B cell (primary cell): ENCODE measurements around the gene PRSS23. TPM values are rescaled to one million over a fixed set of nuclear protein-coding genes. Genes with fewer than 3 reads are reported as not detected.

Experiments used
- ATAC-seq: fragments of 200-7000 bp; cut with Tn5 transposase; one replicate; pipeline ENCODE4 v1.10.0; 2021; ENCODE audit warnings: low read depth, mild to moderate bottlenecking, moderate number of reproducible peaks, moderate library complexity
- CTCF ChIA-PET: fragments of 350-600 bp; sonication (Branson Sonifier 250); formaldehyde crosslinking; loops from one replicate; lab custom pipeline; 2021; ENCODE audit warnings: antibody characterized with exemption, inconsistent platforms; lab: Charles Lee
- POLR2A ChIA-PET: fragments of 350-600 bp; sonication (Branson Sonifier 250); formaldehyde crosslinking; loops from one replicate; lab custom pipeline; 2021; ENCODE audit warnings: antibody characterized with exemption; lab: Charles Lee
- DNase-seq: peaks from one replicate; pipeline ENCODE4 v3.0.0; 2013
- H2AFZ ChIP-seq: 2 replicates; pipeline ENCODE4 v1.6.1; 2012; ENCODE audit warnings: mild to moderate bottlenecking, low read depth, low read length; ENCODE audit not compliant: insufficient read depth, poor library complexity, severe bottlenecking
- H3K27ac ChIP-seq, 2 donors: 1 replicate in 1 of 2; 2 replicates in 1 of 2; pipeline ENCODE4 v1.5.1; 2012 to 2013; ENCODE audit warnings: low read length in 2 of 2, mild to moderate bottlenecking in 2 of 2, moderate library complexity in 1 of 2
- H3K27me3 ChIP-seq, 4 experiments: fragments of 200-600 bp in 1 of 4; sonication (generic) in 1 of 4; replicated peaks in 1 of 4; 1 replicate in 2 of 4; 2 replicates in 2 of 4; pipeline versions ENCODE4 v1.6.1 to v1.7.0; 2013 to 2016; ENCODE audit warnings: low read length in 3 of 4, mild to moderate bottlenecking in 2 of 4, mixed read lengths in 1 of 4, moderate library complexity in 1 of 4; ENCODE audit not compliant: insufficient read depth in 4 of 4, control insufficient read depth in 3 of 4; ENCODE audit errors: control extremely low read depth in 1 of 4
- H3K36me3 ChIP-seq, 2 experiments: replicated peaks in 1 of 2; 1 replicate in 1 of 2; 2 replicates in 1 of 2; pipeline versions ENCODE4 v1.6.1 to v1.7.1; 2013; ENCODE audit warnings: low read length in 1 of 2; ENCODE audit not compliant: insufficient read depth in 2 of 2, control insufficient read depth in 1 of 2; ENCODE audit errors: control extremely low read depth in 1 of 2, extremely low read depth in 1 of 2
- H3K4me1 ChIP-seq, 2 donors: fragments of 200-600 bp in 1 of 2; sonication (generic) in 1 of 2; 1 replicate in 1 of 2; 2 replicates in 1 of 2; pipeline versions ENCODE4 v1.5.1 to v1.6.1; 2013 to 2017; ENCODE audit warnings: low read length in 2 of 2; ENCODE audit not compliant: control insufficient read depth in 2 of 2, insufficient read depth in 2 of 2
- H3K4me2 ChIP-seq: replicated peaks from 2 replicates; pipeline ENCODE3; 2012; ENCODE audit warnings: mild to moderate bottlenecking, low read depth, low read length; ENCODE audit not compliant: poor library complexity, severe bottlenecking
- H3K4me3 ChIP-seq, 5 experiments: fragments of 200-600 bp in 1 of 5; sonication (generic) in 1 of 5; 1 replicate in 3 of 5; 2 replicates in 2 of 5; pipeline versions ENCODE4 v1.5.1 to v1.7.0; 2011 to 2016; ENCODE audit warnings: low read length in 4 of 5, mild to moderate bottlenecking in 4 of 5, low read depth in 2 of 5, control low read depth in 1 of 5, moderate library complexity in 1 of 5; ENCODE audit not compliant: insufficient read depth in 1 of 5; ENCODE audit errors: control extremely low read depth in 1 of 5, extremely low read depth in 1 of 5
- H3K79me2 ChIP-seq: fragments of 200-600 bp; sonication (generic); one replicate; pipeline ENCODE4 v1.6.0; 2016; ENCODE audit warnings: low read length; ENCODE audit not compliant: control insufficient read depth, insufficient read depth
- H3K9ac ChIP-seq: fragments of 200-600 bp; sonication (generic); 2 replicates; pipeline ENCODE4 v1.6.1; 2017; ENCODE audit warnings: mild to moderate bottlenecking, low read length, moderate library complexity
- H3K9me3 ChIP-seq, 3 donors: one replicate each; pipeline versions ENCODE4 v1.6.1 to v1.7.1; 2013; ENCODE audit warnings: low read length in 2 of 3; ENCODE audit not compliant: control insufficient read depth in 2 of 3, insufficient read depth in 1 of 3; ENCODE audit errors: control extremely low read depth in 1 of 3
- H4K20me1 ChIP-seq: 2 replicates; pipeline ENCODE4 v1.6.0; 2012; ENCODE audit warnings: mild to moderate bottlenecking, low read length; ENCODE audit not compliant: insufficient read depth, control insufficient read depth, poor library complexity, severe bottlenecking
- H3K27ac Mint-ChIP-seq: one replicate; pipeline ENCODE4 v1.8.0; 2021; ENCODE audit warnings: mixed read lengths
- H3K27me3 Mint-ChIP-seq: one replicate; pipeline ENCODE4 v1.8.0; 2021; ENCODE audit warnings: mixed read lengths
- H3K4me1 Mint-ChIP-seq: one replicate; pipeline ENCODE4 v1.8.0; 2021; ENCODE audit warnings: mixed read lengths
- H3K4me3 Mint-ChIP-seq: one replicate; pipeline ENCODE4 v1.8.0; 2021; ENCODE audit warnings: mixed read lengths
- H3K9me3 Mint-ChIP-seq: one replicate; pipeline ENCODE4 v1.8.0; 2022; ENCODE audit warnings: mixed read lengths; ENCODE audit not compliant: insufficient read depth
- EZH2 ChIP-seq: IDR thresholded peaks from 2 replicates; pipeline ENCODE4 v1.6.1; 2012; ENCODE audit warnings: borderline replicate concordance, low read depth, mild to moderate bottlenecking, moderate library complexity, low read length; ENCODE audit not compliant: insufficient read depth, poor library complexity, severe bottlenecking
- WGBS: methylation state at CpG from one replicate; pipeline ENCODE4 v1.1.5; 2013; ENCODE audit warnings: missing lambda C conversion rate; ENCODE audit not compliant: insufficient coverage; 5-methylcytosine and 5-hydroxymethylcytosine counted together
- intact Hi-C: fragments of 100-400 bp; cut with micrococcal nuclease; formaldehyde crosslinking; loops from one replicate; pipeline ENCODE4 v1.10.0; 2022
- polyA plus RNA-seq: library from polyadenylated mRNA; depleted of rRNA; stranded (reverse); fragments of >200 nt; gene quantifications from 2 replicates; pipeline ENCODE4 v1.2.3, GENCODE V29; 2012
- total RNA-seq, 2 donors: library from RNA; stranded (reverse); fragments of 120-200 nt in 1 of 2; gene quantifications; 1 replicate in 1 of 2; 2 replicates in 1 of 2; pipeline versions ENCODE4 v1.2.3 to v1.2.4, GENCODE V29; 2013 to 2022
- TF ChIP-seq, protein P1 (sequence below): fragments of 200-600 bp; IDR thresholded peaks from one replicate; pipeline ENCODE4 v1.8.0; 2022; ENCODE audit warnings: antibody characterized with exemption, mild to moderate bottlenecking

The PRSS23 gene
- total and polyA plus RNA-seq, 2 donors (not counting 1 experiment from before 2014, with no cell fraction given), result 0.03 TPM; not detected in 1

DNA sequence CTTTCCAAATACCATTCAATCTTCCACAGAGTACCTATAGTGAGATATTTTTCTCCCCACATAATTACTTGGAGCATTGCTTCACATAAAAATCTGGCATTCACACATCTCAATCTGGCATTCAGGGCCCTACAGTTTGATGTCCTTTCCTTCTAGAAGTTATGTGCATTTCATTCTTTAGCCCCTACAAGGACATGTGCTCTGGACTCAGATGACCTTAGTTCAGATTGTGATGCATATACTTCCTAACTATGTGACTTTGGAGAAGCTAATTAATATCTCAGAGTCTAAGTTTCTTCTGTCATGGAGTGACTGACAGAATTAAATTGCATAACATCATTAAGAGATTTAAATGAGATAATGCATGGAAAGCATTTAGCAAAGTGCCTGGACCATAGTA is 25.9 kb upstream of the PRSS23 start:
- H3K36me3 ChIP-seq, result no peaks in the 10 kb centered on the region
- no peaks in the 10 kb centered on the region for H3K9me3 Mint-ChIP-seq

DNA sequence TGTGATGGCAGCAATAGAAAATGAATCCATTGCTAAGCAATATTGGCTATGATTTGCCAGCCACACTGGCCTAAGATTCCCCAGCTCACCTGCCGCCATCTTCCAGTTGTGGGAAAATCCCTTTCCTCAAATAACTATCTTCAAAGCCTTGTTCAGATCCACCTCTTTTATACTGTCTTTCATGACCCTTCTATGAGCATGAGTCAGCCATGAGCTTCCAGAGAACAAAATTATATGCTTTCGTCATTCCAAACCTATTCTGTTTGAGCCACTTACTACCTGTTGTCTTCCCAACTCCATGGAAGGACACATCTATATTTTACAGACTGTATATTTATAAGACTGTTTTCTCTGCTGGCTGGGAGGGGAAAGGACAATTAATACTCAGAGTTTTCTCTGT is 25.0 kb upstream of the PRSS23 start:
- Mint-ChIP-seq H3K4me1 (no peaks in the 10 kb centered on the region), H3K27me3 (peaks cover 7% of the 10 kb centered on the region), H3K9me3 (no peaks in the 10 kb centered on the region), H3K4me3 (no peak overlapping the region), H3K27ac (no peak overlapping the region)
- DNase-seq (no peak), ATAC-seq (no peak)
- no peaks in the 10 kb centered on the region for H3K36me3 ChIP-seq
- H3K27me3 ChIP-seq, result peaks cover 0 to 3% (median 0%) of the 10 kb centered on the region in 4 experiments
- ChIA-PET POLR2A (no interaction called here), CTCF (interaction anchor here (0.6 kb wide), 1 partner anchor 20 kb away, joined by 3 read pairs; no protein-coding TSS in a partner anchor)
- H3K9me3 ChIP-seq, result peaks cover 0 to 6% (median 0%) of the 10 kb centered on the region in 3 donors
- H4K20me1 ChIP-seq, result no peaks in the 10 kb centered on the region
- H3K27ac ChIP-seq, result no peak overlapping the region
- H3K79me2 ChIP-seq, result no peaks in the 10 kb centered on the region
- no peak for TF ChIP-seq EZH2
- TF ChIP-seq, protein P1, sequence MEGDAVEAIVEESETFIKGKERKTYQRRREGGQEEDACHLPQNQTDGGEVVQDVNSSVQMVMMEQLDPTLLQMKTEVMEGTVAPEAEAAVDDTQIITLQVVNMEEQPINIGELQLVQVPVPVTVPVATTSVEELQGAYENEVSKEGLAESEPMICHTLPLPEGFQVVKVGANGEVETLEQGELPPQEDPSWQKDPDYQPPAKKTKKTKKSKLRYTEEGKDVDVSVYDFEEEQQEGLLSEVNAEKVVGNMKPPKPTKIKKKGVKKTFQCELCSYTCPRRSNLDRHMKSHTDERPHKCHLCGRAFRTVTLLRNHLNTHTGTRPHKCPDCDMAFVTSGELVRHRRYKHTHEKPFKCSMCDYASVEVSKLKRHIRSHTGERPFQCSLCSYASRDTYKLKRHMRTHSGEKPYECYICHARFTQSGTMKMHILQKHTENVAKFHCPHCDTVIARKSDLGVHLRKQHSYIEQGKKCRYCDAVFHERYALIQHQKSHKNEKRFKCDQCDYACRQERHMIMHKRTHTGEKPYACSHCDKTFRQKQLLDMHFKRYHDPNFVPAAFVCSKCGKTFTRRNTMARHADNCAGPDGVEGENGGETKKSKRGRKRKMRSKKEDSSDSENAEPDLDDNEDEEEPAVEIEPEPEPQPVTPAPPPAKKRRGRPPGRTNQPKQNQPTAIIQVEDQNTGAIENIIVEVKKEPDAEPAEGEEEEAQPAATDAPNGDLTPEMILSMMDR, result no peak
- H3K9ac ChIP-seq, result no peak overlapping the region
- WGBS, result 92% methylated on average over 1 of the region's 2 CpGs
- no peak overlapping the region for H2AFZ ChIP-seq
- H3K4me1 ChIP-seq, result no peaks in the 10 kb centered on the region
- H3K4me2 ChIP-seq, result no peak overlapping the region
- no peak overlapping the region for H3K4me3 ChIP-seq
- intact Hi-C loops, result no loop called here

More for the DNA sequence above, 25.9 kb upstream of the PRSS23 start:
- H2AFZ ChIP-seq, result no peak overlapping the region
- ChIA-PET CTCF (no interaction called here), POLR2A (no interaction called here)
- H3K4me3 ChIP-seq, result no peak overlapping the region
- H3K27ac ChIP-seq, result no peak overlapping the region
- Mint-ChIP-seq H3K27me3 (peaks cover 7% of the 10 kb centered on the region), H3K4me3 (no peak overlapping the region), H3K27ac (no peak overlapping the region), H3K4me1 (no peaks in the 10 kb centered on the region)
- no peak for DNase-seq
- ATAC-seq, result no peak
- TF ChIP-seq, protein P1, result no peak
- no peak for TF ChIP-seq EZH2
- H3K9ac ChIP-seq, result no peak overlapping the region
- H3K27me3 ChIP-seq, result peaks cover 0 to 3% (median 0%) of the 10 kb centered on the region in 4 experiments
- no peaks in the 10 kb centered on the region for H3K4me1 ChIP-seq
- no peaks in the 10 kb centered on the region for H4K20me1 ChIP-seq
- H3K9me3 ChIP-seq, result peaks cover 0 to 6% (median 0%) of the 10 kb centered on the region in 3 donors
- H3K79me2 ChIP-seq, result no peaks in the 10 kb centered on the region
- H3K4me2 ChIP-seq, result no peak overlapping the region
- intact Hi-C loops, result no loop called here
